Measurements from ENCODE around the gene BRD3. TPM values are rescaled to one million over a fixed set of nuclear protein-coding genes. Genes with fewer than 3 reads are reported as not detected.

The BRD3 gene
- total RNA-seq, 1 experiment from 2014 or later, result 63.1 TPM

DNA sequence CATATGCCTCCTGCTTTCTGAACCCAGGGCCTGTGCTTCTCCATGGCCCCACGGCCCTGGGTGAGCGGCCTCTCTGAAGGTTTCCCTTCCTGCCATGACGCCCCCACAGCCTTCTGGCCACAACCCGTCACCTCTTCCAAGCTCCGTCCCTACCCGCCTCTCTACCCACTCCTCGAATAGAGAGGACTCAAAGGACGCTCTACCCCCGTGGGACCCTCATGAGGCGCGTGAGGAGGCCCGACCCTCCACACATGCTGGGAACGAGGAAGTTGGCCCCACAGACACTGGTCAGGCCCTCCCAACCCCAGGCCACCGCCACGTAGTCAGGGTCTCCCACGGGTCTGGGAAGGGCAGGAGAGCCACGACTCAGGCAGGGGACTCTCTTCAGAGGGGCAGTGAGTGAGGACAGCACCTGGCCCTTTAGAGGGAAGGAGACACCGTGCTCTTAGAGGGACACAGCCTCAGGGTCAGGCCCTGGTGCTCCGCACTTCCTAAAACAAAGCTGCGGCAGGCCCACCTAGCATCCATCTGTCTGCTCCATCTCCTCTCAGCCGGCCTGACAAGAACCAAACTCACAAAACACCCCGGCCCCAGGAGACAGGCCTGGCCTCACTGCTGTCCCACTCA, 5.3 kb downstream of the BRD3 start:
- H3K56ac ChIP-seq (ENCODE audit: insufficient read length, low read depth, low read length), result no peak overlapping the region
- H2BK15ac ChIP-seq (ENCODE audit: low read depth, low read length), result no peak overlapping the region
- no peak overlapping the region for H4K91ac ChIP-seq (ENCODE audit: insufficient read length, low read depth, low read length)
- no peak overlapping the region for H2BK5ac ChIP-seq (ENCODE audit: insufficient read length, low read length)
- H3K14ac ChIP-seq (ENCODE audit: insufficient read depth, low read length), result no peak overlapping the region
- peak; percentile 25 for DNase-seq
- Mint-ChIP-seq H3K27me3 (ENCODE audit: low read depth) (no peaks in the 10 kb centered on the region), H3K36me3 (ENCODE audit: insufficient read depth in 1 of 3, low read depth in 3 of 3) (peaks cover 0 to 19% (median 3%) of the 10 kb centered on the region in 3 experiments; a peak in 4 of 7 replicates), H3K4me3 (no peak overlapping the region), H3K27ac (peak overlapping the region; percentile 8 to 95 (median 87); a peak in 6 of 7 replicates), H3K4me1 (peaks cover 23 to 48% of the 10 kb centered on the region in 2 experiments), H3K9me3 (no peaks in the 10 kb centered on the region)
- H3K79me2 ChIP-seq (ENCODE audit: insufficient read depth, low read length), result peaks cover 73% of the 10 kb centered on the region; the same call in 1 of the 2 replicates
- H3K9ac ChIP-seq (ENCODE audit: extremely low read depth, insufficient read length, low read length), result no peak overlapping the region
- no peak overlapping the region for H3K4me2 ChIP-seq (ENCODE audit: insufficient read depth, insufficient read length, low read length)
- H3K27ac ChIP-seq (ENCODE audit: insufficient read length, low read depth, low read length), result no peak overlapping the region
- H3T11ph ChIP-seq (ENCODE audit: low read length), result no peak overlapping the region
- H3K23ac ChIP-seq (ENCODE audit: insufficient read length, low read depth, low read length), result no peak overlapping the region
- no peak overlapping the region for H2AK5ac ChIP-seq (ENCODE audit: insufficient read length, low read length)
- H3K18ac ChIP-seq (ENCODE audit: insufficient read length, low read depth, low read length), result no peak overlapping the region
- no peak overlapping the region for H2AFZ ChIP-seq (ENCODE audit: low read length)
- H3K9me3 ChIP-seq (ENCODE audit: control insufficient read depth, low read depth, low read length), result no peaks in the 10 kb centered on the region
- no peak overlapping the region for H4K5ac ChIP-seq (ENCODE audit: insufficient read length, low read depth, low read length)
- peaks cover 3% of the 10 kb centered on the region for H4K20me1 ChIP-seq (ENCODE audit: control insufficient read depth, insufficient read depth, insufficient read length)
- no peaks in the 10 kb centered on the region for H3K27me3 ChIP-seq (ENCODE audit: insufficient read depth, low read length)
- no CpG with 5 or more reads among the region's 22 CpGs for WGBS (ENCODE audit: extremely low coverage, insufficient read length, low lambda C conversion rate)
- H2BK12ac ChIP-seq (ENCODE audit: insufficient read length, low read depth, low read length), result no peak overlapping the region
- H3K79me1 ChIP-seq (ENCODE audit: insufficient read depth, low read depth, low read length, poor library complexity, severe bottlenecking), result peaks cover 6% of the 10 kb centered on the region
- H4K8ac ChIP-seq (replicated peaks; ENCODE audit: insufficient read length, low read depth, low read length), result no peak overlapping the region
- TF ChIP-seq, protein P1, sequence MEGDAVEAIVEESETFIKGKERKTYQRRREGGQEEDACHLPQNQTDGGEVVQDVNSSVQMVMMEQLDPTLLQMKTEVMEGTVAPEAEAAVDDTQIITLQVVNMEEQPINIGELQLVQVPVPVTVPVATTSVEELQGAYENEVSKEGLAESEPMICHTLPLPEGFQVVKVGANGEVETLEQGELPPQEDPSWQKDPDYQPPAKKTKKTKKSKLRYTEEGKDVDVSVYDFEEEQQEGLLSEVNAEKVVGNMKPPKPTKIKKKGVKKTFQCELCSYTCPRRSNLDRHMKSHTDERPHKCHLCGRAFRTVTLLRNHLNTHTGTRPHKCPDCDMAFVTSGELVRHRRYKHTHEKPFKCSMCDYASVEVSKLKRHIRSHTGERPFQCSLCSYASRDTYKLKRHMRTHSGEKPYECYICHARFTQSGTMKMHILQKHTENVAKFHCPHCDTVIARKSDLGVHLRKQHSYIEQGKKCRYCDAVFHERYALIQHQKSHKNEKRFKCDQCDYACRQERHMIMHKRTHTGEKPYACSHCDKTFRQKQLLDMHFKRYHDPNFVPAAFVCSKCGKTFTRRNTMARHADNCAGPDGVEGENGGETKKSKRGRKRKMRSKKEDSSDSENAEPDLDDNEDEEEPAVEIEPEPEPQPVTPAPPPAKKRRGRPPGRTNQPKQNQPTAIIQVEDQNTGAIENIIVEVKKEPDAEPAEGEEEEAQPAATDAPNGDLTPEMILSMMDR (conservative IDR thresholded peaks at IDR 0.05), result no peak
- H3K4me1 ChIP-seq (ENCODE audit: insufficient read depth, low read length), result no peaks in the 10 kb centered on the region
- H3K4ac ChIP-seq (ENCODE audit: low read depth, low read length), result no peak overlapping the region
- no peak overlapping the region for H2BK120ac ChIP-seq (ENCODE audit: low read depth, low read length, poor library complexity, severe bottlenecking)
- no peak overlapping the region for H2BK20ac ChIP-seq (ENCODE audit: low read depth, low read length, poor library complexity, severe bottlenecking)
- H3K23me2 ChIP-seq (ENCODE audit: insufficient read length, low read depth, low read length, poor library complexity, severe bottlenecking), result peaks cover 10% of the 10 kb centered on the region

Measured in H9 (cell line).